Activated CD4-positive, alpha-beta T cell treated with anti-CD3 and anti-CD28 coated beads for 1 hour (primary cell): ENCODE results near the gene HOXB5.

Source experiments
- DNase-seq: peaks from one replicate; pipeline ENCODE4 v3.0.0-alpha.2; 2020

The HOXB5 gene

DNA sequence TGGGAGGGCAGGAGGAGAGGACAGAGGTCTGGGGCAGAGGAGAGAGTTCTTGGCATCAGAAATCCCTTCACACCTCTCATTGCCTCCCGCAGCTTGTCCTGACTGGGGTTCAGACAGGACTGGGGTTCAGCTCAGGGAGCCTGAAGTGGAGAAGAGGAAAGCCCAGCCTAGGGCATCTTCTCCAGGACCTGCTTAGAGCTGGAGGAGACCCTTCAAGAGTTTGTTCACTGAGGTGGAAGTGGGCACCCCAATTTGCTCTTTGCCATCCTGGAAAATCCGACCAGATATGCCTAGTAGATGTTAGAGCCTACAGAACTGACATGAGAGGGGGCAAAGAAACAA, 5.5 kb downstream of the HOXB5 start:
- DNase-seq = no peak

DNA sequence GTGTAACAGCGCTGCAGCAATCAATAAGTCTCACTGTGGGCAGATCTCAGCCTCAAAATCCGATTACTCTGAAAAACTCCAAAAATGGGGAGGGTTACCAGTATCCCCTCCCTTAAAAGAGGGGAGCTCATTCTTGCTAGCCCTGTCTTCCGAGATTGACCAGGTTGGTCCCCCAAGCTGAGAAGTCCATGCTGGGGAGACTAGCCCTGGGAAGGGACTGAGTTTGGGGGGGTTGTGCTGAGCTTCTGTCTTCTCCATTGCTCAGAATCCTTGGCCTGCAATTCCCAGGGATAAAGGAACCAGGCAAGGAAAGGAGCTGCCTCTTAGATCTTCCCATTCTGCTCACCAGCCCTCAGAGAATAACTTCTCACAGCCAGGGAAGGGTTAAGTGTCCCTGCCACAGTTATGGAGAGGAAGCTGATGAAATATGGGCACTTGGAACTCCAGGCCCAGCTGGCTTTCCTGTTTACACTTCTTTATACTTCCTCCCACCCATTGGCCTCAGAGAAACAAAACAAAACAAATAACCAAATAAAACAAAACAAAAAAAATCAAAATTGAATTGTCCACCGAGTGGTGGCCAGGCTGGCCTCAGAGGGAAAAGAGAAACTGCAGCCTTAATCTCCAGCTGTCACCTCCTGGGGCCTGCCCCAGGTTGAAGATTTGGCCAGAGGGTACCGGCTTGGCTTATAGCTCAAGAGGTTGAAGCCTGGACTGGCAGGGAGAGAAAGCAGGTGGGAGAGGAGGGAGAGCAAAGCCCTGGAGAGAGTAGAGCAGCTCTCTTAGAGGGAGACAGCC, 6.1 kb downstream of the HOXB5 start:
- DNase-seq = no peak

DNA sequence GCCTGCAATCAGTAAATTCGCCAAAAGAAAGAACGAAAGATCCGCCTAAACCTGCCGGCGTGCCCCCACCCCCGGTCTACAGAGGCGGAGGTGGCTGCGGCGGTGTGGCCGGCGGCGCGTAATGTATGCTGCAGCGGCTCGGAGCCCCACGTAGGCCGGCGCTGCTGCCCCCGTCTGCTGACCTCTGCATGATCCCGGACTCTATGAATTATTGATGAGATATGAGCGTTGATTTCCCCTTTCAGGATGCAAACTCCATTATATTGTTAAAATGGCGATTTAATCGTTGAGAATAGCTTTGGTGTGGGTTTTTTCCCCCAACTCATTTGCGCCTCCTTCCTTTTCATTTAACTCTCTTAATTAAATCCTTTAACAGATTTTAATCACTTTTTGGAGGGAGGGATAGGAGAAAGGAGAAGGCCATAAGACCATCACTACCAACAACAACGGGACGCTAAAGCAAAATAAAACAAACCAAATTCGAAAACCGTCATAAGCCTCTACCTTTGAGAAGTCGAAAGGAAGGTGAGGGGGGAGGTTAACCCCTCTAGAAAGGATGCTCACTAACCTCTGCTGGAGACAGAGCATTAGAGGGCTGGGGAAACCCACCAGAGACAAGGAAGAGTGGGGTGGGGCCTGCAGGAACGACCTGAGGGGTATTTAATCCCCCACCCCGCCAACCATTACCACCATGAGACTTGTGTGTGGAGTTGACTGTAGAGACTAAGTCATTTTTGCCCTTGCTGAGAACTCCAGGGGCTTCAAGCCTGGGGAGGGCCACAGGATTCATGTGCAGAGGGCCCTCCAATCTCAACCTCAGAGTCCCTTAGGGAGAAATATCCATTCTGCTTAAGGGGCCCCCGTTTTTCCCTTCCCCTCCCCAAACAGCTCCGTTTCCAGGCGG, 7.0 kb downstream of the HOXB5 start:
- DNase-seq = no peak

DNA sequence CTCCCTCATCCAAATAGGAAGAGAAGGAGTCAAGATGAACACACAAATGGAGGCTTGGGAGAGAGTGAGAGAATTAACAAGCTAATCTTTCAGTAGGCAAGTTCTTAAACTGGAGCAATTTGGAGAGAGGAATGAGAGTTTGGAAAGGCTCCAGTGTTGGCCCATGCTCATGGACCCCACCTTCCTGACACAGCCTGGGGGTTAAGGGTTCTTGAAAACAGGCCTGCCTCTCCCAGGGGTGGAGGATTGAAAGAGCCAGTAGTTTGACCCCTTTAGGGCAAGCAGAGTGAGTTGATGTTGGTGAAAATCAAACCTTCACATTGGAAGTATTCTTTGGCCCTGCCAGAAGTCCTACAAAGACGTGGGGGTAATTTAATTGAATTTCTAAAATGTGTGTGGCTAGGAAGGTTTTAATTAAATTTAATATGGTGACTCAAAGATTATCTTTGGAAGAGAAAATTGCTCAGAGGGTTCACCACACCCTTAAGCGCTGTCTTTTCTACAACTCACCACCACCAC, 9.3 kb downstream of the HOXB5 start:
- DNase-seq = no peak

DNA sequence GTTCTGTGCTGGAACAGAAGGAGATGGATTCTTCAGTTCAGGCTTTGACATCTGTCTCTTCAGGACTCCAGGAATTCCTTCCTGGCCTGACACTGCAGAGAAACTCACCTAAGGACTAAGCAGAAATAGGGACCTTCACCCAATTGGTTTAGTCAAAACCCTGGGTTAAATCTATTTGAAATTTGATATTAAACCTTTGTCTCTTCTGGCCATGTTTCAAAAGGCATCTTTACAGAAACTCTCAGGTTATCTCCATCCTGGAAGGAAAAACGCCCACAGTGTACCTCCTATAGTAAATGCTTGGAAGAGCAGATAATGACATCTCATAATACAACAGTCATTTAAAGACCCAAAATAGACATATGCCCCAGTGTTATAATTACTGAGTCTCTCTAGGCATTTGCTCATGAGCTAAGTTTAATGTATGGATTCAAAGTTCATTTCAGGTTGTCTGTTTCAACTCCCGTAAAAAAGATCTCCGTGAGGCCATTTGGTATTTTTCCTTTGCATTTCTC, 9.8 kb downstream of the HOXB5 start:
- no peak for DNase-seq

DNA sequence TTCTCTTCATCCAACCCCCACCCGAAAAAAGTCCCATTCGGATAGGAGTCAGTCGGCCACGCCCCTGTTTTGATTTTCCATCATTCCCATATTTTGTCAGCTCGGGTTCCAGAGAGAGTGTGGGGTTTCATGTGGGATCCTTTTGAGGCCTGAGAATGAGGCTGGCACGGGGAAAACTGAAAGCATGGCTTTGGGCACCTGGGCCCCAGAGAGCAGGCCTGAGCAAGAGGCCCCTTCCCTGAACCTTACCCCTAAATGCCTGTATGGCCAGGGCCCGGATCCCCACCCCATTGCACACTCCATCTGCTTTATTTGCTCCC, 10.9 kb downstream of the HOXB5 start:
- no peak for DNase-seq

DNA sequence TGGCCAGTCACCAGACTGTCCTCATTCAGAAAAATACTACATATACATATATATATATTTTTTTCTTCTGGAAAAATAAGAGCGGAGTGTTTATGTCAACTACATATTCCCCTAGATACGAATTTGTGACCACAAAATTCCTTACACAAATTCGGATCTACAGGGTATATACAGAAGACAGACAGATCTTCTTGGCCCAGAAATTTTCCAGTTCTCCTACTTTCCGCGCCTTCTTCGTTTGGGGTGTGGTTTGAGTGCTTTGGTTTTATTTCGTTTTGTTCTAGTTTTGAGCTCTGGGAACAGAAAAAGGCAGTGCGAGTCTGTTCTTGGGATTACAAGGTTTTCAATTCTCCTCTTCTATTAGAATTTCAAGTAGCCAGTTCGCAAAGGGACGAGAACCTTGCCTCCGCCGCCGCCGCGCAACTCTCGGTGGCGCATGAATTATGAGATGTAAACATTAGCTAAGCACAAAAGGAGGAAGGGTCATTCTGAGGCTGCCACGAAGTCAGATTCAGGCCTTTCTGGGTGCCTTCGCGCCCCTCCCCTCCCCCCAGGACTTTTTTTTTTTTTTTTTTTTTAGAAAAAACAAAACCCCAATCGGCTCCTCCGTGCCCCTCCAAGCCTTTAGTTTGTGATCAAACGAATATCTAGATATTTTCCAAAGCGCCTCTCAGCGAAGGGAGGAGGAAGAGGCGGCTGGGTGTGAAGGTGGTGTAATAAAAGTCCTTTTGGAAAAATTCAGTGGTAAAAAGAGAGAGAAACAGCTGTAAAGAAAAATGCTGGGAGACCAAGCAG, 13.6 kb downstream of the HOXB5 start:
- DNase-seq = no peak

DNA sequence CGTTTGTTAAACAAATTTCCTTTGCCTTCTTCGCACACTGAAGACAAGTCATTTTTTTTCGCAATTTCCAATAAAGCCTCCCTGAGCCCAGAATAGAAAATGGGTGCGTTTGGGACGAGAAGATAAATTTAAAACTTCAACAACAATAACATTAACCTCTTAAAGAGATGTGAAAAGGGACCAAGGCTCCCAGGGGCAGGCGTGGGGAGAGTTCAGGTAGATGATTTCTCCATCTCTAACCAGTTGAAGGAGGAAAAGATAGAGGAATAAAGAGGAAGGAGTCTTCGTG, 14.2 kb downstream of the HOXB5 start:
- DNase-seq = no peak

DNA sequence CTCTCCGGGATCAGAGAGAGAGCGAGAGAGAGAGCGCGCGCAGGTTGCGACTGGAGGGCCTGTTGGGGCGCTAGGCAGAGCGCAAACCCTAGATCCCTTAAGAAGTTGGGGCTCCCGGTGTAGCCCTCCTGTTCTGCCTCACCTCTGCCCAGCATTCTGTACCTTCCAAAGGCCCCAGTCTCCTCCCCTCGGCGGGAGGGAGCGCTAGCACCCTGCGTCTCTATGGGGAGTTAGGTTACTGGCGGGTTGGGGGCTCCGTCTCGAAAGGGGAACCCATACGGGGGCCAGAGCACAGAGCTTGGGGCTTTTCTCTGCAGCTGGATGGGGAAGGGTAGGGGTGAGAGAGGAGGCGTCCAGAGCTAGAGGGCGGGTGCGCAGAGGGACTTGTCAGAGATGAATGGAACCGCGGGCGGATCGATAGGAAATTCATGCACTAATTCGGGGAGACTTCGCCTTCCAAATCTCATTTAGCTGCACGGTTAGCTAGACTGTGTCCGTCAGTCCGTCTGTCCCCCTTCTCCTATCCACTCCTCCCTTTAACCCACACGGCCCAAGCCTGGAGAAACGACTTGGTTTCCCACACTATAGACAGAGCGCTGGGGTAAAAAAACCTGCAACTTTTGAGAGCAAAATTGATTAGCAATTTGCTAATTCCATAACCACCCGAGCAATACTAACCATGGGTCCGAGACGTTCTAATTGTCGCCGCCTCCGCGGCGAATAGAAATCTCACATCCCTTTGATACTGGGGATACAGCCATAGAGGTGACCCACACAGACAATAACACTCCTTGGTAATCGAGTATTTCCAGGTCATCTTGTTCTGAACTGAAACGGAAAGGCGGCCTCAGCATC, 14.7 kb downstream of the HOXB5 start:
- DNase-seq = no peak

DNA sequence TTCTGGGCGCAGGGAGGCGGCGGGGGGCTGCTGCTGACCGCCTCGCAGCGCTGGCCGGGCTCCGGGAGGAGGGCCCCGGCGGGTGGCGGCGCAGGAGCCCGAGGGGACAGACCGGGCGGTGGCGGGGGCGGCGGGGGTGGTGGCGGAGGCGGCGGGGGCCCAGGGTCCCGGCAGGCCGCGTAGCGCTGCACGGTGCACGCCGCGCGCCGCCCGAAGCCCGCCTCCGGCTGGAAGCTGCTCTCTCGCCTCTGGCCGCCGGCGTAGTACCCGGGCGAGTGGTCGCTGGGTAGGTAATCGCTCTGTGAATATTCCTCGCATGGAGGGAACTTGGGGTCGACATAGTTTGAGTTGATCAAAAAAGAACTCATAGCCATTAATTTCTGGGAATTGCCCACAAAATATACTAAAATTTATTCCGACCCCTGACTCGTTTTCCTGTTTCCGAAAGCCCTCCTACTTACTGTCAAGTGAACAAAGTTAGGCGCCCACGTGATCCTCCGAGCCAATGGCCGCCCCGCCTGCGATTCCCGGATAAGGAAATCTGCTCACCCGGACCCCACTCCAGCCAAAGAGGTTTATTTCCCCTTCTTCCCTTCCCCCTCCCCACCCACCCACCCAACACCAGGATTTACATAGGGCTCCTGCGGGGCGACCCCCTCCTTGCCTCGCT, 15.5 kb downstream of the HOXB5 start, which contains the start of gene HOXB4:
Gene HOXB4 (minus strand): TSS at position 405 of the 670 bp plus-strand sequence. CDS start 31 bp downstream, at position 374.
- DNase-seq = peak; percentile 35

DNA sequence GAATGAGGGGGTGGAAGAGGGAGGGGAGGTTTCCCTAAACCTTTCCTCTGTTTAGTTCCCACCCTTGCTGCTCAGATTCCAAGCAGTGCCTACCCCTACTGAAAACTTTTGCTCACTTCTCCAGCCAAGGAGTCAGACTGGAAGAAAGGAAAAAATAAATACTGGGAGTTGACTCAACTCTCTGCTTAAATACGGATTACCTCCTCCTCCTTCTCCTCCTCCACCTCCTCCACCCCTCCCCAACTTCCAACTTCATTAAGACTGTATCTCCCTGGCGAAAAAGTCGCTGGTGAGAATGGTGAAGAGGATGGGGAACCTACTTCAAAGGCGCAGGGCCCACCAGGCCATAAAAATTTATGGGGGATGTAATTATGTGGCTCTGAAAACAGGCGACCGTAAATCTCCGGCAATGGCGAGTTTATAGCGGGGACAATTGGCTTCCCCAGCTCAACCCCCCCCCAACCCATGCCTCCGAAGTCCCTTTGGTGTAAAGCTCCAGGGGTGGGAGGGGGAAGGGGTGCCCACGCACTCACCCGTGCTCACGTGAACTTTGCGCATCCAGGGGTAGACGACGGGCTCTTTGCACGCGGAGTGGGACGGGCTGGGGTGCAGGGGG, 16.1 kb downstream of the HOXB5 start:
- DNase-seq = no peak

DNA sequence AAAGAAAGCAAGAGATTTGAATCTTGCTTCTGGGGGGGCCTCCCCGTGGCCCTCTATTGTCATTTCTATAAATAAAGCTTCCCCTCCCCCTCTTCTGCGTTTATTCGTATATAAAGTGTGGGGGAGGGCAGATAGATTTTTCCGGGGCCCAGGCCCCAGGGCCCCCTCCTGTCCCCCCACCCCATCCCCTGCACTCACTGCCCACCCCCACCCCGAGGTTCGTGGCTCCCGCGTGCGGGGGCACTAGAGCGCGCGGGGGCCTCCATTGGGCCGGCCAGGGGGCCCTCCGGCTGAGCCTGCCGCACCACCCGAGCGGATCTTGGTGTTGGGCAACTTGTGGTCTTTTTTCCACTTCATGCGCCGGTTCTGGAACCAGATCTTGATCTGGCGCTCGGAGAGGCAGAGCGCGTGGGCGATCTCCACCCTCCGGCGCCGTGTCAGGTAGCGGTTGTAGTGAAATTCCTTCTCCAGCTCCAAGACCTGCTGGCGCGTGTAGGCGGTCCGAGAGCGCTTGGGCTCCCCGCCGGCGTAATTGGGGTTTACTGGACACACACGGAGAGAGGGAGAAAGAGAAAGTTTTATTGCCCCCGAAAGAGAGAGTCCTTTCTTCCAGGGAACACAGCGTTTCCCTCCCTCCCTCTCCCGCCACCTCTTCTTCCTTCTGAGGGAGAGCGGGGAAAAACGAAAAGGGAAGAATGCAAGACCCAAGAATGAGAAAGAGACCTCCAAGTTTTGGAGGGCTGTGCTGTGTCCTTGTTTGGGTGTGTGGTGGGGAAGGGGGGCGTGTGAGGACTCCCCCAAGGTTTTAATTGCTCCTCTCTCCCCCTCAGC, 16.9 kb downstream of the HOXB5 start:
- no peak for DNase-seq

DNA sequence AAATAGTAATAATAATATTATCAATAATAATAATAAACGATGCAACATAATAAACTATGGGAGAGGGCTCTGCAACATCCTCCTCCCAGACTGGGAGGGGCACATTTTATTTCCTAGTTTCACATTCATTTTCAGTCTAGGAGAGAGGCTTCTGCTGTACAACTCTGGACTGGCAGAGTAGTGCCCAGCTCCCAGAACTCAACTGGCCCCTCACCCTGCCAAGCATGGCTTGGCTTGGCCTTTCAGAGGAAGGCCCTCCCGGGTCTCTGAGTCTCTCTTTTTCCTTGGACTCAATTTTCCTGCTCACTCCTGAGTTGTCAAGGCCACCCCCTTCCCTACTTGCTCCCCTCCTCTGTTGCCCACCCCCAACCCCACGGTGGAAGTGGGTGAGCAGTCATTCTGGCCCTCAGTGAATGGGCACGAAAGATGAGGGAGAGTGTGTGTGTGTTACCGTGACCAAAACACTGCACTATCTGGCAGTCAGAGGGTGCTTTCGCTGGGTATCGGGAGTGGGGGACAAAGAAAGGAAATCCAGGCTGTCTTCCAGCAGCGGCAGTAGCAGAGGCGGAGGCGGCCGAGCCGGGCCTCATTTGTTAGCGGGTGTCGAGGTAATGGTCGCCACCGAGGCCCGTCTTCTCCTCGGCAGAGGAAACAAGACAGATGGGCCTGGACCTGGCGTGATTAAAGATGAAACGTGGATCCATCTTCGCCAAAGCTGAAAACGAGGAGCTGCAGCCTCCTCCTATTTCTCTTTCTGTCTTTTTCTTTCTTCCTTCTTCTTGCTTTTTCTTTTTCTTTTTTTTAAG, 17.7 kb downstream of the HOXB5 start:
- no peak for DNase-seq

DNA sequence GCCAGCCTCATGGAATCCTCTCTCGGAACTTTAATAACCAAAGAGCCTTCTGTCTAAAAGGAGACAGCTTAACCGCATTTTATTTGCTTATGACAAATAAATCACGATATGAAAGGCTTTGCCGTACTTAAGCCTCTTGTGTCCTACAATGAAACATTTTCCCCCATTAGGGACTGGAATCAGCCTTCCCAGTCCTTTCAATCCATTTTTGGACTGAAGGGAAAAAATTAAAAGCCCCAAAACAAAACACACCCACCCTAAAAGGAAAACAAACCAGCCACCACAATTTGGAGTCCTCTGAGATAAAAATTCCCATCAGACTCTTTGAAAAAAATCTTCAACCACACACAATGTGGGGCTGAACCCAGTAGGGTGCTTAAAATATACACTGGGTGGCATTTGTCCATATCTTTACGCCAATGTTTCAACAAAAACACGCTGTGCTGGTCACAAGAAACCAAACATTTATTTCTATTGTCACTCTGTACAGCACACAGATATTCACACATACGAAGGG, 18.5 kb downstream of the HOXB5 start:
- no peak for DNase-seq

DNA sequence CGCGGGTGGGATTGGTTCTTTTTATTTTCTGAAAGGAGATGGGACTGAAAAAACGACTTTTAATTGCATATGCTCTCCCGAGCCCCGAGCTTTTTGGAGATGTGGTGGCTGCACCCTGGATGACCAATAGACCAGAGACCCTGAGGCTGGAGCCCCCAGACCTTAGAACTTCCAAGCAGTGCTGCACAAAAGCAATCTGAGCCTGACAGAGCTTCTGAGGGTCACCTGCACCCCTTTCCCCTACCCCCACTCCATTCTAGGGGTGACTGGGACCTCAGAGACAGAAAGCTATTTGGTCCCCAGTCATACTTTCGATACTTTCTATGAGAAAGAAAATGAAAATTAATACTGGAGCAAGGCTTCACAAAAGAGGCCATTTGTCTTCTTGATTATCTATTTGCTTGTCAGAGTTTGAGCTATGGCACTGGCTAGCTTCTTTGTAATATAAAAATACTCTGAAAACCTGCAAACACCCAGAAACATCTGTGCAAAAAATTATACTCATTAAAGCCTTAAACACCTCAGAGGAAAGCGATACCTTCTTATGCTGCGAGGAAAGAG, 19.0 kb downstream of the HOXB5 start:
- DNase-seq = no peak

DNA sequence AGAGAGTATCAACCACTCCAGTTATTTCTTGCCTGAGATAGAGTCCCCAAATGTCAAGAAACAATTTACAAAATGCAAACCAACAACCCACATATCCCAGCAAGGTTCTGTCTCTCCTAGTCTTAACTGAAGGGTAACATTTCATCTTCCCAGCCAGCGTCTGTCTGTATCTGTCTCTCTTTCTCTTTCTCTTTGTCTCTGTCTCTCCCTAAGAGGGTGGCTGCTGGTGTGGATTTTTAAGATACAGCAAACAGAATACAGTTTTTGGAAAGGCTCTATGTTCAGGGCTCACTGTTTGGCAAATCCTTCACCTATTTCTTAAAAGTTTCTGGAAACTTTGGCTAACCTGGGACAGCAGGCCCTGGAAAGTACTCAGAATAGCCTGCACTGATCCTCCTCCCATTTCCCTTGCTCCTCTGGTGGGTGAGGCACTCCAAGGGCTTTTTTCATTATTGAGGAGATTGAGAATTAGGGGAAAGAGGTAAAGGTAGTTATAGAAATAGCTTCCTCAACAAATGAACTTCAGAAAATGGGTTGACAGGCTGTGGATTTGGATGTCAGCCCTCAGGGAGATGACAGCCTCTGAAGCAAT, 21.7 kb downstream of the HOXB5 start:
- no peak for DNase-seq

DNA sequence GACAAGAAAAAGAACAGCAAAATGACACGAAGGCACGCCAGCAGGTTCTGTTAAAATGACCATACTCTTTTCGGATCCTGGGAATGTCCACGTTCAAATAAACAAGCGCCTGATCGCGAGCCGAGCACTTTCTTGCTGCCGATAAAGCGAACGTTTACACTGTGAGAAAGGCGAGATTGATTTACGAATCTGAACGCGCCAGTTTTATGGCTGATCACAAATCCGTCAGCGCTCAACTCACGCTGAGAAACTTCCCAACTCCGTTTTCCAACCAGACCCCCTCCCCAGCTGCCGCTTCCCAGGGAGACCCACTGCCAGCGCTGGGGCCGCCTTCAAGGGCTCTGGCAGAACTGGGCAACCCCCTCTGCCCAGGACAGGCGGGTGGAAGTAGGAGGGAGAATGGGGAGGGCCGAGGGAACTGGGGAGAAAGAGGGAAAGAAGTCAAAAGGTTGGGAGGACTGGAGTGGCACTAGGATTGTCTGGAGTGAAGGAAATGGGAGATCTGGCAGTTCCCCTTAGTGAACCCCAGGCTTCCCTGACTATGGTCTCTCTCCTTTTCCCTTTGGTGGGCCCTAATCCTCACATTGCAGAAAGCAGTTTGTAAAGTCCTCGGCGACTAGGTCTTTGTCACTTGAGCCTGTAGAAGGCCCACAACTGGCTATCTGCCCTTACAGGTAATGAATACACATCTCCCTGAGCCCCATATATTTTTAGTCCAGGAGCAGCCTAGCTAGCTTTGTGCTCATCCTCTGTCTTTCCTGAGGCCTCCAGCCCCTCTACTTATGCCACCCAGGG, 22.4 kb downstream of the HOXB5 start:
- no peak for DNase-seq
